GM18951 (cell line): ENCODE measurements around the gene CAMK2B.

ENCODE experiments used
- POLR2A ChIP-seq: IDR thresholded peaks from 4 replicates; pipeline ENCODE4 v1.6.1; 2011; ENCODE audit warnings: mild to moderate bottlenecking; ENCODE audit not compliant: insufficient read length, insufficient read depth; ENCODE audit errors: extremely low read depth
- in situ Hi-C: fragments of 300-500 bp; cut with MboI; formaldehyde crosslinking; loops from one replicate; pipeline ENCODE4 v1.12.0; 2022; ENCODE audit warnings: low sequenced_read_pairs, mixed read lengths, inconsistent platforms; ENCODE audit not compliant: unreplicated experiment

Gene CAMK2B

GRCh38 chr7:44236333-44236728, 89.1 kb downstream of the CAMK2B start:
- TF ChIP-seq POLR2A: no peak
- in situ Hi-C loops: loop anchor here (25.0 kb wide), 1 partner anchor 251 kb away; the partner anchor contains the start of gene NUDCD3

- no peak for TF ChIP-seq POLR2A
- in situ Hi-C loops: loop anchor here (25.0 kb wide), 1 partner anchor 252 kb away; the partner anchor contains the start of gene NUDCD3
Measured at GRCh38 chr7:44235582-44236332, 89.6 kb downstream of the CAMK2B start.

- TF ChIP-seq POLR2A: no peak
- in situ Hi-C loops: loop anchor here (25.0 kb wide), 1 partner anchor 252 kb away; the partner anchor contains the start of gene NUDCD3
Measured at GRCh38 chr7:44235066-44235465, 90.3 kb downstream of the CAMK2B start.

- in situ Hi-C loops: loop anchor here (25.0 kb wide), 1 partner anchor 254 kb away; the partner anchor contains the start of gene NUDCD3
- no peak for TF ChIP-seq POLR2A
Measured at GRCh38 chr7:44232901-44233715, 92.3 kb downstream of the CAMK2B start.

GRCh38 chr7:44232396-44232795, 93.0 kb downstream of the CAMK2B start:
- in situ Hi-C loops: loop anchor here (25.0 kb wide), 1 partner anchor 255 kb away; the partner anchor contains the start of gene NUDCD3
- no peak for TF ChIP-seq POLR2A

- in situ Hi-C loops: loop anchor here (25.0 kb wide), 1 partner anchor 256 kb away; the partner anchor contains the start of gene NUDCD3
- TF ChIP-seq POLR2A: no peak
Measured at GRCh38 chr7:44231088-44231487, 94.3 kb downstream of the CAMK2B start.

- TF ChIP-seq POLR2A: no peak
- in situ Hi-C loops: loop anchor here (25.0 kb wide), 1 partner anchor 257 kb away; the partner anchor contains the start of gene NUDCD3
Measured at GRCh38 chr7:44230286-44230685, 95.1 kb downstream of the CAMK2B start.

- in situ Hi-C loops: loop anchor here (25.0 kb wide), 1 partner anchor 258 kb away; the partner anchor contains the start of gene NUDCD3
- no peak for TF ChIP-seq POLR2A
Measured at GRCh38 chr7:44229546-44230105, 95.8 kb downstream of the CAMK2B start.

GRCh38 chr7:44228571-44229350, 96.6 kb downstream of the CAMK2B start:
- in situ Hi-C loops: loop anchor here (25.0 kb wide), 1 partner anchor 259 kb away; the partner anchor contains the start of gene NUDCD3
- no peak for TF ChIP-seq POLR2A

GRCh38 chr7:44227911-44228310, 97.5 kb downstream of the CAMK2B start:
- no peak for TF ChIP-seq POLR2A
- in situ Hi-C loops: loop anchor here (25.0 kb wide), 1 partner anchor 259 kb away; the partner anchor contains the start of gene NUDCD3

- TF ChIP-seq POLR2A: no peak
- in situ Hi-C loops: loop anchor here (25.0 kb wide), 1 partner anchor 261 kb away; the partner anchor contains the start of gene NUDCD3
Measured at GRCh38 chr7:44226396-44226753, 99.0 kb downstream of the CAMK2B start.

GRCh38 chr7:44225566-44226395, 99.6 kb downstream of the CAMK2B start:
- in situ Hi-C loops: loop anchor here (25.0 kb wide), 1 partner anchor 262 kb away; the partner anchor contains the start of gene NUDCD3
- TF ChIP-seq POLR2A: no peak
